HG03159 (cell line): Measurements from ENCODE around the gene RDH12.
"Not testable (repeated sequence)": the region's sequence is repeated elsewhere in the genome, so short reads cannot be mapped to it uniquely, and the experiment has no call there.

ENCODE experiments used
- ATAC-seq: cut with Tn5 transposase; IDR thresholded peaks from one replicate; pipeline ENCODE4 v1.9.1; 2021; ENCODE audit warnings: mild to moderate bottlenecking, moderate library complexity; ENCODE audit not compliant: unreplicated experiment

The RDH12 gene

GRCh38 chr14:67704484-67705089 lies 2.9 kb downstream of the RDH12 start:
- no peak for ATAC-seq

- ATAC-seq: no peak
These were observed 3.5 kb downstream of the RDH12 start for GRCh38 chr14:67705211-67705610.

GRCh38 chr14:67709346-67709745 lies 7.7 kb downstream of the RDH12 start:
- ATAC-seq: not testable (repeated sequence)

DNA sequence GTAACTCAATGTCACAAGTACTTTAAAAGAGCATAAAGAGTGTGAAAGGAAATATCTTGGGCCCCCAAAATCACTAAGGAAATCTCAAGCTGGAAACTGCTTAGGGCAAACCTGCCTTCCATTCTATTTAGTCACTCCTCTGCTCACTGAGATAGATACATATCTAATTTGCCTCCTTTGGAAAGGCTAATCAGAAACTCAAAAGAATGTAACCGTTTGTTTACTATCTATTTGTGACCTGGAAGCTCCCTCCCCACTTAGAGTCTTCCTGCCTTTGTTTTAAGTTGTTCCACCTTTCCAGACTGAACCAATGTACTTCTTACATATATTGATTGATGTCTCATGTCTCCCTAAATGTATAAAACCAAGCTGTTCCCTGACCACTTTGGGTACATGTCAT lies 8.1 kb downstream of the RDH12 start:
- ATAC-seq: not testable (repeated sequence)

GRCh38 chr14:67710209-67710608 lies 8.5 kb downstream of the RDH12 start:
- ATAC-seq: no peak

DNA sequence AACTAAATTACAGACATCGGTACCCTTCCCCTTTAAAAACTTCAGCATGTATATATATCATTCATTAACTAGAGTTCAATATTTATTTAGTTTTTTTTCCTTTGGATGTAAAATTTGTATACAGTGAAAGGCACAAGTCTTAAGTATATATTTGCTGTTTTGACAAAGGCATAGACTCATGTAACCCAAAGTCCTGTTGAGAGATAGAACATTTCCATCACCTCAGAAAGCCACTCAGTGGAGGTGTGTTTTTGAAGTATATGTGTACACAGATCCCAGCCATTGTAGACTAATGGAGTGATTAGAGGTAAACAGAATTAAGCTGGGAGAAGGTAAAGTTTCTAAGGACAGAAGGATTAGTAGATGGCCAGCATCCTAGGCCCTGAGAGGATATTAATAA lies 15.4 kb downstream of the RDH12 start:
- no peak for ATAC-seq

- ATAC-seq: no peak
These were observed 16.6 kb downstream of the RDH12 start for GRCh38 chr14:67718265-67718664.

- ATAC-seq: not testable (repeated sequence)
These were observed 17.7 kb downstream of the RDH12 start for GRCh38 chr14:67719385-67719784.

GRCh38 chr14:67719866-67720265 lies 18.2 kb downstream of the RDH12 start:
- no peak for ATAC-seq

GRCh38 chr14:67721875-67722274 lies 20.2 kb downstream of the RDH12 start:
- no peak for ATAC-seq

GRCh38 chr14:67722293-67722692 lies 20.6 kb downstream of the RDH12 start:
- ATAC-seq: no peak

DNA sequence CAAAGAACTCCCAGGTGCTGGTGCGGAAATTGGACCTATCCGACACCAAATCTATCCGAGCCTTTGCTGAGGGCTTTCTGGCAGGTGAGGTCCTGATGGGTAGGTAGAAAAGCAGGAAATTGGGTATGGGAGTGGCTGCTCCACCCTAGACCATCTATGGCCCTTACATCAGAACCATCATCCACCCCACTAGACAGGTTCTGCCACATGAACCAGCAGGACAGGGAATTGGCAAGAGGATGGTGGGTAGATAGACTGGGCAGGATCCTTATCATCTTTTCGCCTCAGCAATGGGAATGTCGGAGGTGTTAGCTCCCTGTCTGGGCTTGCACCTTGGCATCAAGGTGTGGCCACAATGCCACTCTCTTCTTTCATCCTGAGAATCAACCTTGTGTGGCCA lies 23.5 kb downstream of the RDH12 start:
- ATAC-seq: no peak

GRCh38 chr14:67727361-67727760 lies 25.7 kb downstream of the RDH12 start:
- no peak for ATAC-seq

- no peak for ATAC-seq
These were observed 26.6 kb downstream of the RDH12 start for GRCh38 chr14:67728258-67728657.

DNA sequence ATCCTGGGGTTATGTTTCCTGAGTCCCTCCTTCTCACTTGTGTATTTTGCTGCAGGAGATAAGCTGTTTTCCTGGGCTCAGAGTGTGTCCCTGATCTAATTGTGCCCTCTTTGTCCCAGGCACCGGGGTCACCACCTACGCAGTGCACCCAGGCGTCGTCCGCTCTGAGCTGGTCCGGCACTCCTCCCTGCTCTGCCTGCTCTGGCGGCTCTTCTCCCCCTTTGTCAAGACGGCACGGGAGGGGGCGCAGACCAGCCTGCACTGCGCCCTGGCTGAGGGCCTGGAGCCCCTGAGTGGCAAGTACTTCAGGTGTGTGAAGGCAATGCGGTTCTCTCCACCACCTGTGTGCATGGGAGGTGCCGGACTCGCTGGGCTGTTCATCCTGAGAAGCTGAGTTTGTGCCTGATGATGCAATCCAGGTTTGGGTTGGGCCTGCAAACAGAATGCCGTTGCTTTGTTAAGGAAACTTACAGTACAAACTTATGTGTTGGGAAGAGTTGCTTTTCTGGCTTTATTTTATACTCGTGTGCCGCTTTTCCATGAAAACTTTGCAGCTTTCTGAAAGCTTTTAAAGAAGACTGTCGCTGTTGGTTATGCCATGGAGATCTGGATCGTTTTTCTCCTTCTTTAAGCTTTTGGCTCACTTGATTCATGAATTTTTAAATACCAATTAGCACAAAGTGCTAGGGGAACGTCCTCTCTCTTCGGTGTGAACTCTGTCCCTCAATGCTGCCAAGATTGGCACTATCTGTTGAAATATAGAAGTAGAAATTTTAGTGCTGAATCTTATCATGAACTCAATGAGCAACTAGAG lies 27.6 kb downstream of the RDH12 start:
- no peak for ATAC-seq

DNA sequence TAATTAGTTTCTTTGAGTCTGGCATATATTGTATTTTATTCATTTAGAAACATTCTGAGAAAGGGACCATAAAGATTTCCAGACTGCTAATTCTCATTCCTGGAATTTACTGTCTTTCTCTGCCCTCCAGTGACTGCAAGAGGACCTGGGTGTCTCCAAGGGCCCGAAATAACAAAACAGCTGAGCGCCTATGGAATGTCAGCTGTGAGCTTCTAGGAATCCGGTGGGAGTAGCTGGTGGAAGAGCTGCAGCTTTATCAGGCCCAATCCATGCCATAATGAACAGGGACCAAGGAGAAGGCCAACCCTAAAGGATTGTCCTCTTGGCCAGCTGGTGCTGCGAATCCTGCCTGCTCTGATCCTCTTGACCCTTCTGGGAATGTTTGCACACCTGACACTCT lies 31.9 kb downstream of the RDH12 start:
- no peak for ATAC-seq

DNA sequence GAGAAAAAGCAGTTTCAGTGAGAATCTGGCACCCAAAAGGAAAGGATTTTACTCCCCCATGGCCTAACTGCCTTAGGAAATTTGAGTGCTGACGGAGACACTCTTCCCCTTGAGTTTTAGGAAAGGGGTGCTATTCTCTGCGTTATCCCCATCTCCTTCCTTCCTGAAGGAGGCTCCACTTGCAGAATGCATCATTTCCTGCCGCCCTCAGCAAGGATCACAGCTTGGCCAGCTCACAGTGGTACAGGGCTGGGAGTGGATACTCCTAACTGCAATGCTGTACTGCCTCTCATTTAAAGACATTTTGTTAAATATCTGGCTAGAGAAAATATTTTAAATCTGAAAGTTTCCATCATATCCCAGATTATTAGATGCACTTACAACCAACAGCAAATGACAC lies 33.0 kb downstream of the RDH12 start:
- no peak for ATAC-seq

DNA sequence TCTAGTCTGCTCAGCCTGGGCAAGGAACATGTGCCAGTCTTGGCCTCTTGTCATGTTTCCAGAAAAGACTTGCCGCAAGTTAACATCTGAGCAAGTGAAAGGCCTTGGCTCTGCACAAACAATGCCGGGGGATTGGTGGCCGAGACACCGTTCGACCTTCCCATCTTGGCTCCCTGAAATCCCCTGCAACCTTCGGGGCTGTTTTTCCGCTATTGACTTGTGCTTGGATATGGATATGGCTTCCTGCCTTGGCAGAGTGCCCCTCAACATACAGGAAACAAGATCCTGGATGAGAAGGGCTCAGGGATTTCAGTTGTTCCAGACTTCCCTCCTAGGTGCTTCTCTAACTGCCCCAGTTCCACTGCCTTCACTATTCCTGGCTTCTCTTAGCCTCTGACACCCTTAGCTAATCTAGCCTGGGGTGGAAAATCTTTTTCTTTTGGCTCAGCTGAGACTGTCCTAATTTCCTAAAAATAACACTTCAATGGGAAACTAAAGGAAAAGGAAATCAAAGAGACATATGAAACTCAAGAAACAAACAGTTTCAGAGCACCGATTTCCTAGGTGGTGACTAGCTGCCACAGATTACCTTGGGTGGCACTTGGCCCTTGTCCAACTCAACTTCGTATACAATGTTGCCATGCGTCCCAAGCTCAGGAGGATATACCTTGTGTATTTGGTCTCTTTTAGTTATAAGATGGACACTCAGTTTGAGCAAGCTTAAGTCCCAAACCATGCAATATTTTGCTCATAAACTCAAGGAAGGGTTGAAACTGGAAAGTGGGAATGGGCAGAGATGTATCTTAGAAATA lies 33.9 kb downstream of the RDH12 start:
- ATAC-seq: no peak

DNA sequence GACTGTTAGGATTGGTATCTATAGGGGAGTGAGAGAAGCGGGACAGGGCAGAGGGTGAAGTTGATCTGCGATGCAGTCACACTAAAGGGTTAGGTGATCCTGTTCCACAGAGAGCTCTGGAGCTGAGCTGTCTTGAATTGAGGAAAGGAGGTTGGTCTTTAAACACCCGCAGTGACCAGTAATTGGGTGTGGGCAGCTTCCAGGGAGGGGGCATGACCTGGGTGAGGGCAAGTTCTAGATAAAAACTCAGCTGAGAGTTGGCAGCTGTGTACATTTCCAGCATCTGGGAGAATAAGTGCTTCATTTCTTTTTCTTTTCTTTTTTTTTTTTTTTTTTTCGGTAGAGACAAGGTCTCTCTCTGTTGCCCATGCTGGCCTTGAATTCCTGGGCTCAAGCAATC lies 35.1 kb downstream of the RDH12 start:
- ATAC-seq: no peak

DNA sequence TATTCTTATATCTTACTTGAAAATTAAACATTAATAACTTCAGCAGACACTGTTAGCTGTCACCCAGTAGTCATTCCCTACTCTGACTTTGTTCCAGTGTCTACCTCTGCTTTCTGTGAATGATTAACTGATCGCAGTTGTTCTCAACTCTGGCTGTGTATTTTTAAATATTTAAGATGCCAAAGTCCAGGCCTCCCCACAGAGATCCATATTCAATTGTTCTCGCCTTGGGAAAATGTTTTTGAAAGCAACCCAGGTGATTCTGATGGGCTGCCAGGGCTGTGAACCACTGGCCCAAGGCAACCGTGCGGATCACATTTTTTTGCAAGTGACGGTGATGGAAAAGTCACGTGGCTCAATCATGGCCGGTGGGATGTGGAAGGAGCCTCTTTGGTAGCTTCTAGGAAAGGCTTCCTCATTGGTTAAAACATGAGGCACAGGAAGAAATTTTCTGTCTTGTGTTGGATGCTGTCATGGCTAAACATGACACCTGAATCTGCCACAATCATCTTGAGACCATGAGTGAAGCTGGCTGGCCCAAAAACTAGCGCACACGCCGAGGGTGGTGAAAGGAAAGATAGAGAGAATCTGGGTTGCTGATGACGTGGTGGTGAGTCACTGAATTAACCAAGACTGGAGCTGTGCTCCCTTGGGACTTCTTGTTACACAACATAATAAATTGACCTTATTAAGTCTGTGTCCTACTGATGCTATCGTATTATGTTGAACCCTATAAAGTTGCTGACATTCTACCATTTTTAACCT lies 37.2 kb downstream of the RDH12 start:
- no peak for ATAC-seq

DNA sequence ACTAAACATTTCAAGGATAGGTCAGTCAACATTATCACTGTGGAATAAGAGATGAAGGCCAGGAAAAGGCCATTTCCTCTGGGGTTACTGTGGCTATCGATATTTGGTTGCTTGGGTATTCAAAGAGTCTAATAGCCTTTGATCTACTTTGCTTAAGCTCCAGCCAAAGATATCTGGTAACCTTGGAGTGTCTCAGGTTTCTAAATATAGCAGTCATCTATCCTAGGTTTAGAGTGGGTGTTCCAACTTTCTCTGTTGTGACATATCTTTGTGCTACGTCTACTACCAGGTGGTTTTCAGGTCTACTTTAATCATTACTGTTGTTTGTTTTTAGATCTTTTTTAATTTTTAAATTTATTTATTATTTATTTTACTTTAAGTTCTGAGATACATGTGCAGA lies 42.4 kb downstream of the RDH12 start:
- ATAC-seq: no peak
